LNCAP (cell line): ENCODE data around the gene RAPGEF5.
A peak's percentile ranks its signal among the peaks of the same experiment; 100 is the strongest.

Experiments used
- CTCF ChIP-seq: fragments of 450-650 bp; IDR thresholded peaks from 2 replicates; pipeline ENCODE4 v1.5.1; 2017; ENCODE audit warnings: mild to moderate bottlenecking

Gene RAPGEF5

GRCh38 chr7:22087861-22088260 lies 269.1 kb downstream of the RAPGEF5 start:
- no peak for TF ChIP-seq CTCF

DNA sequence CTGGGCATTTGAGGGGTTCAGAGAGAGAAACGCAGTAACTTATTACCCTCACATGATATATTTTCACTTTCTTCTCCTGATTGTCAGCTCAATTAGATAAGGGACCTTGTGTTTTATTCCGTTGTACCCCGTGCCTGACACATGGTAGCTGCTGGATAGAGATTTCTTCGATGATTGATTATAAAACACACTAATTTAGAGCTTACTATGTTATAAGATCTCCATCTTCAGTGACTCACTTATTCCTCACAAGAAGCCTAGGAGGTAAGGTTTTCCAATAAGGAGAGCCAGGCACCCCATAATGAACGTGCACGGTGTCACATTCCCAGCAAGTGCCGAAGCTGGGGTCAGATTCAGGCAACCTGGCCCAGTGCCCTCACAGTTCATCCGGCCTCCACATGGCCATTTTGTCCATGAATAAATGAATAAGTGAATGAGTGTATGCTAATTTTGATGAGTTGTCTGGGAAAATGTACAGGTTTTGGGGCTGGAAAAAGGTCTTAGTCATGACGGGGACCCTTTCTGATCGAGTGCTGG lies 273.2 kb downstream of the RAPGEF5 start:
- no peak for TF ChIP-seq CTCF

DNA sequence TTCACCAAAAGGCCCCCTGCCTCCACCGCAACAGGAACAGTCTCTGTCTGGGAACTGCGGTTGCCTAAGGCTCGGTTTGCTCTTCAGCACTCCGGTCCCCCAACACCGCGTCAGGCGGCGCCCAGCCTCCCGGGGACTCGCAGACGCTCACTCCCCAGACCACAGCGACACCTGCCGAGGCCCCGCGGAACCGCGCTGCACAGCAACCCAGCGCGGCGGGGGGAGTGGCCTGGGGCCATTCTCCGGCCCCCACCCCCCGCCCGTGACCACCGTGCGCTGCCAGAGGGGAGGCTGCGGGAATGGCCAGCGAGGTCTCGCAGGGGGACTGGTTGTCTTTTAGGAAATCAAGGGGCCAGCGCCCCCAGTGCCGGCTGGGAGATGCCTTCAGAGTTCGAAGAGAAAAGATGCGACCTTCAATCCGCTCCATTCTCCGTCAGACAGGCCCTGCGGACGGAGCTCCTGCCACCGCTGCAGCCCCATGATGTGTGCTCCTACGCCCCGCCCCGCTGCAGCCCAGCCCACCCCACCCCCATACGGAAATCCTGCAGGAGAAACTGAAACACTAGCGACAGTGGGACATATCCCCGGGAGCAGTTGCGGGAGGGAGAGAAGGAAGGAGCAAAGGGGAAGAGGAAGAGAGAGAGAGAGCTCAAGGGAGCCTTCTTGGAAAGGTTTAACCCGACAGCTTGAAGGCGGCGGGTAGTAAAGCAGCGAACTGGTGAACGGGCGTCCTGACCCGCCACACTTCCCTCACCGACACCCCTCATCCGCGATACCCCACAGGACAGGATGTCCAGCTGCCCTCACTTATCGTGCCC lies 273.9 kb downstream of the RAPGEF5 start:
- peak; percentile 98 for TF ChIP-seq CTCF

- no peak for TF ChIP-seq CTCF
Observed at GRCh38 chr7:22082553-22082885, 274.4 kb downstream of the RAPGEF5 start.

DNA sequence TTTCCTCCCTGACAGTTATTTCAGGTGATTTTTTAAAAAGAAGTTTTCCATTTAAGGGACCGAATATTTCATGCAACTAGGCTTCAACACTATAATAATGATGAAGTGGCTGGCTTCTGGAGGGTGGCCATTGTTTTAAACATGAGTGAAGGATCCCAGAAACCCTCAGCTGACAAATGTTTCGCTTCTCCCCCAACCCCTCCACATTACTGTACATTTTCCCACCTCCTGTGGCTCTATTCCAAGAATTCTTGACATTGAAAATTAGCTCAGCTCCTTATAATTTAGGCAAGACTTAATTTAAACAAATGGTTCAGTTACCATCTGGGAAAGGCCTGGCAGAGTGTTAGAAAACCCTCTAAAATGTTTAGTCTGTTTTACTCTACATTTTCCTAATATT lies 281.4 kb downstream of the RAPGEF5 start:
- TF ChIP-seq CTCF, result no peak

- no peak for TF ChIP-seq CTCF
Observed at GRCh38 chr7:22074897-22075296, 282.1 kb downstream of the RAPGEF5 start.
